Measurements from ENCODE around the gene SLC39A7. TPM values are rescaled to one million over a fixed set of nuclear protein-coding genes. Genes with fewer than 3 reads are reported as not detected.

The SLC39A7 gene
- total and polyA plus RNA-seq, 2 of the 4 experiments (the other 2 are of a cell fraction), result 135 to 208 TPM

DNA sequence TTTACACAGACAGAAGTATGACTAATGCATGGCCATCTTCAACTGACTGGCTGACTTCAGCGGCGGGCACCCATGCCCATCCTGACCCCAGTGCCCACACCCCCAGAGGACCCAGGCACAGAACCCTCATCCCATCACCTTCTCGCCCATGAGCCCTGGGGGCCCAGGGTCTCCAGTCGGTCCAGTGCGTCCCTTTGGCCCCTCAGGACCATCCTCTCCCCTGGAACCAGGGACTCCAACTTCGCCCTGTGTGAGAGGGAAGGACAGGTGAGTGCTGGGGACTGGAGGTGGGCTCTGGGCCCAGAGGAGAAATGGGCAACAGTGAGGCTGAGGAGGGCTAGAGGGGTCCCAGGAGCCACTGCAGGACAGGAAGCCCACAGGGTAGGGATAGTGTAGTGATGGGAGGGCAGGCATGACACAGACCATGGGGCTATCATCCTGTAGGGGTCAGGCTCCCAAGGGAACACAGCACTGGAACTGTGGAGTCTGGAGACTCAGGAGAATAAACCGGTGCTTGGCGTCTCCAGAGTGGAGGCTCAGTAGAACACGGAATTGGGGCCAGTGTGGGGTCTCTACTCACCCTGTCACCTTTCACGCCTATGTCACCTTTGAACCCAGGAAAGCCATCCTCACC is 25.1 kb upstream of the SLC39A7 start:
- Histone ChIP-seq H3K56ac (ENCODE audit: extremely low read depth, insufficient read depth, low read length) (no peak overlapping the region), H3K4me2 (ENCODE audit: low read depth, low read length) (no peak overlapping the region), H4K20me1 (ENCODE audit: insufficient read depth, low read length) (no peaks in the 10 kb centered on the region), H3K18ac (ENCODE audit: low read depth, low read length) (no peak overlapping the region), H3K4me1 (ENCODE audit: control insufficient read depth, insufficient read depth, low read length) (no peaks in the 10 kb centered on the region), H2AFZ (replicated peaks; ENCODE audit: low read length, poor library complexity) (no peak overlapping the region), H4K8ac (ENCODE audit: low read depth in 2 of 2, low read length in 2 of 2) (no peak overlapping the region), H3K79me1 (ENCODE audit: low read depth in 1 of 2, low read length in 2 of 2) (no peaks in the 10 kb centered on the region), H4K5ac (ENCODE audit: low read depth, low read length) (no peak overlapping the region), H3K27ac (ENCODE audit: insufficient read depth, low read length) (no peak overlapping the region), H3K27me3 (ENCODE audit: control insufficient read depth, insufficient read depth, low read length) (peaks cover 16% of the 10 kb centered on the region), H2BK20ac (ENCODE audit: low read depth, low read length) (no peak overlapping the region), H3K36me3 (ENCODE audit: control insufficient read depth, insufficient read depth, low read length) (no peaks in the 10 kb centered on the region), H2BK120ac (ENCODE audit: low read depth, low read length) (no peak overlapping the region), H4K91ac (ENCODE audit: insufficient read depth, low read depth, low read length) (no peak overlapping the region), H2BK5ac (ENCODE audit: low read depth, low read length, poor library complexity, severe bottlenecking) (no peak overlapping the region), H2BK15ac (ENCODE audit: low read depth, low read length) (no peak overlapping the region), H3K4me3 (ENCODE audit: insufficient read depth, low read depth, low read length) (no peak overlapping the region), H3K14ac (replicated peaks; ENCODE audit: low read depth, low read length) (no peak overlapping the region), H2AK9ac (replicated peaks; ENCODE audit: low read depth, low read length, poor library complexity) (peak overlapping the region; percentile 50), H3K9me1 (ENCODE audit: insufficient read depth, low read length) (no peaks in the 10 kb centered on the region), H3K23ac (ENCODE audit: low read depth, low read length) (no peak overlapping the region), H3K9me3 (ENCODE audit: control insufficient read depth, insufficient read depth, low read length) (no peaks in the 10 kb centered on the region), H3K4ac (ENCODE audit: low read depth, low read length) (no peak overlapping the region), H2AK5ac (ENCODE audit: low read depth, low read length) (no peak overlapping the region), H3K9ac (ENCODE audit: low read depth, low read length) (no peak overlapping the region)
- ChIA-PET POLR2A (ENCODE audit: unreplicated experiment) (no interaction called here), CTCF (no interaction called here)
- TF ChIP-seq BHLHE40 (IDR thresholded peaks at IDR 0.05; ENCODE audit: low read depth, low read length), result no peak
- no peak for TF ChIP-seq MXI1 (IDR thresholded peaks at IDR 0.05; ENCODE audit: borderline replicate concordance, low read depth, low read length)
- TF ChIP-seq, protein P1, sequence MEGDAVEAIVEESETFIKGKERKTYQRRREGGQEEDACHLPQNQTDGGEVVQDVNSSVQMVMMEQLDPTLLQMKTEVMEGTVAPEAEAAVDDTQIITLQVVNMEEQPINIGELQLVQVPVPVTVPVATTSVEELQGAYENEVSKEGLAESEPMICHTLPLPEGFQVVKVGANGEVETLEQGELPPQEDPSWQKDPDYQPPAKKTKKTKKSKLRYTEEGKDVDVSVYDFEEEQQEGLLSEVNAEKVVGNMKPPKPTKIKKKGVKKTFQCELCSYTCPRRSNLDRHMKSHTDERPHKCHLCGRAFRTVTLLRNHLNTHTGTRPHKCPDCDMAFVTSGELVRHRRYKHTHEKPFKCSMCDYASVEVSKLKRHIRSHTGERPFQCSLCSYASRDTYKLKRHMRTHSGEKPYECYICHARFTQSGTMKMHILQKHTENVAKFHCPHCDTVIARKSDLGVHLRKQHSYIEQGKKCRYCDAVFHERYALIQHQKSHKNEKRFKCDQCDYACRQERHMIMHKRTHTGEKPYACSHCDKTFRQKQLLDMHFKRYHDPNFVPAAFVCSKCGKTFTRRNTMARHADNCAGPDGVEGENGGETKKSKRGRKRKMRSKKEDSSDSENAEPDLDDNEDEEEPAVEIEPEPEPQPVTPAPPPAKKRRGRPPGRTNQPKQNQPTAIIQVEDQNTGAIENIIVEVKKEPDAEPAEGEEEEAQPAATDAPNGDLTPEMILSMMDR (conservative IDR thresholded peaks at IDR 0.05; ENCODE audit: low read depth, low read length), result no peak
- TF ChIP-seq, protein P2, sequence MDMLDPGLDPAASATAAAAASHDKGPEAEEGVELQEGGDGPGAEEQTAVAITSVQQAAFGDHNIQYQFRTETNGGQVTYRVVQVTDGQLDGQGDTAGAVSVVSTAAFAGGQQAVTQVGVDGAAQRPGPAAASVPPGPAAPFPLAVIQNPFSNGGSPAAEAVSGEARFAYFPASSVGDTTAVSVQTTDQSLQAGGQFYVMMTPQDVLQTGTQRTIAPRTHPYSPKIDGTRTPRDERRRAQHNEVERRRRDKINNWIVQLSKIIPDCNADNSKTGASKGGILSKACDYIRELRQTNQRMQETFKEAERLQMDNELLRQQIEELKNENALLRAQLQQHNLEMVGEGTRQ (IDR thresholded peaks at IDR 0.05; ENCODE audit: low read depth, low read length), result no peak
- TF ChIP-seq CHD1 (IDR thresholded peaks at IDR 0.05; ENCODE audit: low read depth, low read length), result no peak
- TF ChIP-seq MAZ (IDR thresholded peaks at IDR 0.05; ENCODE audit: borderline replicate concordance, low read depth, low read length), result no peak
- TF ChIP-seq SMC3 (IDR thresholded peaks at IDR 0.05; ENCODE audit: low read depth, low read length), result no peak
- TF ChIP-seq POLR2A (IDR thresholded peaks at IDR 0.05; ENCODE audit: low read depth, low read length), result no peak
- 60% methylated on average over 1 of the region's 10 CpGs; no CpG with 5 or more reads in 1 of the 2 experiments for WGBS, 2 experiments (ENCODE audit: extremely low coverage in 2 of 2, insufficient read length in 1 of 2)
- no TSS peak for BruUV-seq (replicated peaks)
- DNase-seq (no peak), ATAC-seq (ENCODE audit: low read depth) (no peak)
- in situ Hi-C loops (cut with MboI; ENCODE audit: low sequenced_read_pairs) (no loop called here), dilution Hi-C loops (cut with HindIII; ENCODE audit: low sequenced_read_pairs, unreplicated experiment) (no loop called here), intact Hi-C loops (cut with micrococcal nuclease) (no loop called here)

All from IMR-90 (cell line).